IgD-negative memory B cell (primary cell): Measurements from ENCODE around the gene CTNNA2. TPM values are rescaled to one million over a fixed set of nuclear protein-coding genes. Genes with fewer than 3 reads are reported as not detected.

ENCODE experiments used
- H3K27ac Mint-ChIP-seq, 3 donors: one replicate each; pipeline ENCODE4 v1.8.0; 2020 to 2022; ENCODE audit warnings: mild to moderate bottlenecking in 3 of 3, mixed read lengths in 3 of 3, moderate library complexity in 1 of 3
- H3K27me3 Mint-ChIP-seq: one replicate; pipeline ENCODE4 v1.8.0; 2021; ENCODE audit warnings: mixed read lengths
- H3K36me3 Mint-ChIP-seq: one replicate; pipeline ENCODE4 v1.8.0; 2020; ENCODE audit warnings: mild to moderate bottlenecking, mixed read lengths
- H3K4me1 Mint-ChIP-seq, 3 donors: one replicate each; pipeline ENCODE4 v1.8.0; 2020 to 2022; ENCODE audit warnings: mixed read lengths in 3 of 3, mild to moderate bottlenecking in 1 of 3
- H3K4me3 Mint-ChIP-seq, 4 donors: one replicate each; pipeline ENCODE4 v1.8.0; 2020 to 2022; ENCODE audit warnings: mild to moderate bottlenecking in 4 of 4, mixed read lengths in 4 of 4, moderate library complexity in 3 of 4
- H3K9me3 Mint-ChIP-seq, 3 donors: one replicate each; pipeline ENCODE4 v1.8.0; 2020 to 2021; ENCODE audit warnings: mixed read lengths in 3 of 3, mild to moderate bottlenecking in 1 of 3
- polyA plus RNA-seq: library from polyadenylated mRNA; unstranded; fragments of 300-500 nt; fragmentation: Illumina TruSeq; gene quantifications from one replicate; pipeline ENCODE4 v1.2.3, GENCODE V29; 2021

CTNNA2 gene
- polyA plus RNA-seq, 1 donor from 2014 or later: not detected

DNA sequence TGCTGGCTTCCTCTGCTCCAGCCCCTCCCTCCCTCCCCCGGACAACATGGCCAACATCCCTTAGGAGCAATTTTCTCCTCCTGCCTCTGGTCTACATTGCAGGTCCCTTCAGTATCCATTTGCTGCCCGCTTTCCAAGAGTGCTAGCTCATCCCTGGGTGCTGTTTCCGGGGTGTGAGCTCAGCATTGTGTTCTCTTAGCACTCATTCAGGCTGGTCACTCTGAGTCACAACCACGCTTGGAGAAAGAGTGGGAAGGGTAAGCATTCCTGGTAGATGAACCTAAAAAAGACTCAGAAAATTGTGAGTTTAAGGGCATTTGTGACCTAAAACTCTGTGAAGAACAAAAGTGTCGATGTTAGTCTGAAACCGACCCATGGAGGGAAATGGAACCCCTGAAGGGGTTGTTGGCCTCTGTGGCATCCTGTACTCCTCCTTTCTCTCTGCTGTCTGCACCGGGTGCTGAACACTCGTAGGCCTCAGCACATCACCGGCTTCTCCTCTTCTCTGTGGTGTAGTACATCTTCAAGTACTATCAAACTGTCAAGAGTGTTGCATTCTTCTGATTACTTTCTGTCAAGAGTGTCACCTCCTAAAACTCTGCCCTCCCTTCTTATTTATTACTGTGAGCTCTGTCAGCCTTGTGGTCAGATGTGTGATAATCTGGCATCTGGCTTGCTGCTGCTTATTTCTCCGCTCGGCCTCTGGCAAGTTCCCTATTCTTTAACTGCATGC, 73.0 kb downstream of the CTNNA2 start:
- no peaks in the 10 kb centered on the region for H3K4me1 Mint-ChIP-seq
- H3K4me3 Mint-ChIP-seq: no peak overlapping the region
- no peak overlapping the region for H3K27ac Mint-ChIP-seq
- peaks cover 0 to 11% (median 2%) of the 10 kb centered on the region in 3 donors for H3K9me3 Mint-ChIP-seq
- no peaks in the 10 kb centered on the region for H3K36me3 Mint-ChIP-seq
- no peaks in the 10 kb centered on the region for H3K27me3 Mint-ChIP-seq

DNA sequence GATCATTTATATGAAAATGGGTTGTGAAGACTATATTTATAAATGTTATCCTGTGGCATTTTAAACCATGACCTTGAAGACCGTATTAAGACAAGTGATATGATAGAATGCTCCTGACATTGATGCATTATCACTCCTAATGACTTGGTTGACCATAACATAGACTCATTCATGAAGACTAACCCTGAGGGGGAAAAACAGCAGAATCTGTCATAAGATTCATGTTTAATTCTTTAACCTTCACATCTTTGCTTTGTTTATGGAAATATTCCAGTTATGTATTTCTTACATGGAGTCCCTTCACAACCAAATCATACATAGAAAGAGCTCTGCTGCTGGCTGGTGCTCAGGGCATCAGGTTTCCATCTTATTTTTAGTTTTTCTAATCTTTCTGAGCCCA, 78.4 kb downstream of the CTNNA2 start:
- Mint-ChIP-seq H3K9me3 (peaks cover 1 to 8% (median 2%) of the 10 kb centered on the region in 3 donors), H3K27me3 (no peaks in the 10 kb centered on the region), H3K4me1 (no peaks in the 10 kb centered on the region), H3K4me3 (no peak overlapping the region), H3K36me3 (no peaks in the 10 kb centered on the region), H3K27ac (no peak overlapping the region)

DNA sequence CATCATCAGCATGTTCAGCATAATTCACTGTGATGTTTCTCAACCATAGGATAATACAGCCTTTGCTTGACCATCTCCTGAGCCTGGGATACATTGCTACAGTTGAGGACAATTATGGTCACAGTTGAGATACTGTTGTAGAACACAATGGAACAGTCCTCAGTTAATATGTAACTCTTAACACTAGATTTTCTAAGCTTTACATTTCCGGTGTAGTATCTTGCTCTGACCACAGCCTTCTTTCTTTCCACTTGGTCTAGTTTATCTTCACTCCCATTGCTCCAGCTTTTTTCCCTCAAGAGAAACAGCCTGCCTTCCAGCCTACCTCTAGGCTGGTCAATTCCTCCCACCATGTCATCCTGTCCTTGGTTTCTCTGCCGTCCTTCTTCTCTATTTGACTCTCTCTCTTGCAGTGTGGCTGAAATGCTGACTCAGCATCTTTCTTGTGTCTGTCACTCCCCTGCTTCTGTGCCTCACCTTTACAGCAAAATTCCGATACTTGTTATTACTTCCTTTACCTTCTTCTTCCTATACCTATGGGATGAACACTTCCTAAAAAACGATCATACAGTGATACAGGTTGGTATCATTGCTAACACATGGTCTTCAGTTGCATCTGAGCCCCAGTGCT, 80.5 kb downstream of the CTNNA2 start:
- Mint-ChIP-seq H3K4me1 (no peaks in the 10 kb centered on the region), H3K9me3 (peaks cover 1 to 5% (median 2%) of the 10 kb centered on the region in 3 donors), H3K36me3 (no peaks in the 10 kb centered on the region), H3K4me3 (no peak overlapping the region), H3K27ac (no peak overlapping the region), H3K27me3 (no peaks in the 10 kb centered on the region)

DNA sequence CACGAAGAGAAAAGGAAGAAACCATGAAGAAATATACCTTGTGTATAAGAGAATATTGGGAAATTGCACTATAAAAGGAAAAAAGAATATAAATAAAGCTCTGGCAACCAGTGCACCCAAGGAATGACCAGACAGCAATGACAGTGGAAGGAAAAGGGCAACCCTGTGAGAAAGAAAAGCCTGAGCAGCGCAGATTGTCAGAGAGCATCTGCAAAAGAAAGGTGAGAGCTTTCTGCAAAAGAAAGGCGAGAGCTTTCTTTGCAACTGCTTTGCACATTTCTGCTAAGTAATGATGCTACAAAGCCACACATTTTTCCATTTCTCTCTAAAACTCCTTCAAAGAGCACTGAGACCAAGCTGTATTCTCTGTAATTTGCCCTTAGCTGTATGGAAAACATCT, 83.6 kb downstream of the CTNNA2 start:
- H3K27me3 Mint-ChIP-seq: no peaks in the 10 kb centered on the region
- no peaks in the 10 kb centered on the region for H3K36me3 Mint-ChIP-seq
- H3K4me1 Mint-ChIP-seq: no peaks in the 10 kb centered on the region
- peaks cover 0 to 1% (median 0%) of the 10 kb centered on the region in 3 donors for H3K9me3 Mint-ChIP-seq
- H3K4me3 Mint-ChIP-seq: no peak overlapping the region
- no peak overlapping the region for H3K27ac Mint-ChIP-seq

DNA sequence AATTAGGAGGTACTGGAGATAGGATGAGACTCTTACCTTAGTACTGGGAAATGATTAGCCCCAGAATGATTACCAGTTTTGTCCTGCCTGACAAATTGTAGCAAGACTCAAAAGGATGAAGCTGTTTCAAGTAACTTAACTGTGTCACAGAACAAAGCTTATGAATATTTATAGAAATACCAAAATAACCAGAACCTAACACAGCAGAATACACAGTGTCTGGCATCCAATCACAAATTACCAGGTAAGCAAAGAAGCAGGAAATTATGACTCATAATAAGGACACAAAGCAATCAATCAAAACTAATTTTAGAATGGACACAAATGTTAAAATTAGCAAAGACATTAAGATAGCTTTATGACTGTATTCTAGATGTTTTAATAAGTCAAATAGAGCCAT, 91.9 kb downstream of the CTNNA2 start:
- no peaks in the 10 kb centered on the region for H3K27me3 Mint-ChIP-seq
- no peaks in the 10 kb centered on the region for H3K4me1 Mint-ChIP-seq
- H3K27ac Mint-ChIP-seq: no peak overlapping the region
- H3K36me3 Mint-ChIP-seq: no peaks in the 10 kb centered on the region
- no peak overlapping the region for H3K4me3 Mint-ChIP-seq
- peaks cover 0 to 7% (median 2%) of the 10 kb centered on the region in 3 donors for H3K9me3 Mint-ChIP-seq

DNA sequence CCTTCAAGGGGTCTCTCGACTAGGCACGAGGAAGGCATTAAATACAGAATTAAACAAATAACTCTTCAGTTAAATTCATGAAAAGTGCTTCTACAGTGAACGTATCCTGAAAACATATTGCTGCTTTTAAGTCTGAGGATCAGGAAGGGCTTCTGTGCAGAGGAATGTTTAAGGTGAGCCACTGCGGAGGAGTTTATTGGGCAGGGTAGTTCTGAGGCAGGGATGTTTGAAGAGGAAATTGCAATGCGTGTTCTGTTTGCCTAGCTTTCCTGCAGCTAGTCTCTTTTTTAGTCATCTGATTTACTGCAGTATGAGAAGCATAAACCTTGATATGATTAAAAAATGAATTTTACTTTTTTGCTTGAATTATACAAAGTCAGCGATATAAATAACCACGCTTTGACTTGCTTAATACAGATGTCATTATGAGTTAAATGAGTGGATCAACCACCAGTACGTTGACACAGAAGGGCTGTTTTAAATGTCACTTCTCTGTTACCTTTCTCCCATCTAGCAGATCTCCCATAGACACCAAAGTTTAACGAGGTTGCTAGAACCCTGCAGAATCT, 98.7 kb downstream of the CTNNA2 start:
- no peaks in the 10 kb centered on the region for H3K4me1 Mint-ChIP-seq
- H3K27me3 Mint-ChIP-seq: no peaks in the 10 kb centered on the region
- H3K27ac Mint-ChIP-seq: no peak overlapping the region
- H3K9me3 Mint-ChIP-seq: peaks cover 0 to 24% (median 2%) of the 10 kb centered on the region in 3 donors
- H3K36me3 Mint-ChIP-seq: no peaks in the 10 kb centered on the region
- no peak overlapping the region for H3K4me3 Mint-ChIP-seq

DNA sequence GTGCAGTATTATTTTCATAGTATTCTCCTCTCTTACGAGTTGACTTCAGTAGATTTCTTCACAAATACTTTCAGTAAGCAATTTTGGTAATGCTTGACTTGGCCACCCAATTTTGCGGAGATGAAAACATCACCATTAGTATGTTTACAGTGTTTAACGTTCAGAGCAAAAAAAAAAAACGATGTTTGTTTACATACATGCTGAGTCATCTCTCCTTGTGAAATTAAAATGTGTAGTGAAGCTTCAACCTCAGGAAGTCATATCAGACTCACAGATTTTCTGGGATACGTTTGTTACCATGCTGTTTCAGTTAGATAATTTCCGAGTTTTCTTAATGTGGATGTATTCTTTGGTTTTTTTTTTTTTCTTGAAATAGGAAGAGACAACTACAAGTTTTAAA, 100.1 kb downstream of the CTNNA2 start:
- Mint-ChIP-seq H3K4me1 (no peaks in the 10 kb centered on the region), H3K4me3 (no peak overlapping the region), H3K27me3 (no peaks in the 10 kb centered on the region), H3K9me3 (peaks cover 0 to 28% (median 2%) of the 10 kb centered on the region in 3 donors), H3K36me3 (no peaks in the 10 kb centered on the region), H3K27ac (no peak overlapping the region)

DNA sequence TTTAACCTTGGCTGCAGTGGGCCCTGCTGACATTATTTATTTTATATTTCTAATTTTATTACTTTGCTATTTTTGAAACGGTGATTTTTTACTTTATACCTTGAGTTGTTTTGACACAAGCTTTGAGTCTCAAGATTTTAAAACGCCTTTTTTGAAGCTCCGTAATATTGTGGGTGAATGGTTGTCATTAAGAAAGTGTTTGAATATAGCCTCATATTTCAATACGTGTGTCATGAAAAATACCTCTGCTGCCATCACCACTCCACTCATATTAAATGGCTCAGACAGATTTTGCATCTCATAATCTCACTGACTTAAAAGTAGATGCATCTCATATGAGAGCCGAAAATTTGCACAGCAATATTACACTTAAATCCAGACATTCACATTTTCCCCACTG, 106.6 kb downstream of the CTNNA2 start:
- Mint-ChIP-seq H3K4me1 (no peaks in the 10 kb centered on the region), H3K27me3 (no peaks in the 10 kb centered on the region), H3K36me3 (no peaks in the 10 kb centered on the region), H3K9me3 (peaks cover 0 to 18% (median 0%) of the 10 kb centered on the region in 3 donors), H3K27ac (no peak overlapping the region), H3K4me3 (no peak overlapping the region)

DNA sequence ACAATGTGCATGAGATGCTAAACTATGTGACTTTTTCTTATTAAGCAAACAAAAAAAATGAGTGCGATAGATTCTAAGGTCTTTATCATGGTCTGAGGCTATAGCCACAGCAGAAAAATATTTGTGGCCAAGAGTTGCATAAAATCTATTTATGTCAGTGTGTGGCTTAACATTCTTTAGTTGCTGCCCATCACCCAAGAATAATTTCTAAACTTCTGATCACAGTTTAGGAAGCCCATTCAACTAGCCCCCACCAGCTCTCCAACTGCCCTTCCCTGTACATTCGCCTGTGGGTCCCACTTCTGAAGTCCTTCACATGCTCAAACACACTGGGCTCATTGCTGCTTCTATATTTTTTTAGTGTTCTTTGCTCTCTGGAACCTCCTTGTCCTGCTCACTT, 107.1 kb downstream of the CTNNA2 start:
- no peaks in the 10 kb centered on the region for H3K27me3 Mint-ChIP-seq
- H3K27ac Mint-ChIP-seq: no peak overlapping the region
- H3K36me3 Mint-ChIP-seq: no peaks in the 10 kb centered on the region
- H3K4me3 Mint-ChIP-seq: no peak overlapping the region
- H3K4me1 Mint-ChIP-seq: no peaks in the 10 kb centered on the region
- peaks cover 0 to 18% (median 0%) of the 10 kb centered on the region in 3 donors for H3K9me3 Mint-ChIP-seq

DNA sequence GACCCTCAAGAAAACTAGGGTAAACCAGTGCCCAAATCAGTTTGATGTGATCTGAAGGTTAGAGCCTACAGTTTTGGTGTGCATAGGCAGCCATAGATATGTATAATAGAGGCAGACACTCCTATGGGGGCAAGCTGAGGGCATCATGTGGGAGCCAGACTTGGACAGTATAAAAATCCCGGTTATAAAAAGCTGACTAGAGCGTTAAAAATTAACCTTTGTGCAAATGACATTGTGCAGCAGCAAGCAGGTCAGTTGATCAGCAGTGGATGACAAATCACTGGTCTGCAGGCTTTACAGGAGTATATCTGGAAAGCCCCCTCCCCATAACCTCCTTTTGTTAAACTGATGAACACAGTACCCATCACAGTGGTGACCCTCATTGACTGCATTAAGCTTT, 107.8 kb downstream of the CTNNA2 start:
- Mint-ChIP-seq H3K4me1 (no peaks in the 10 kb centered on the region), H3K9me3 (peaks cover 0 to 15% (median 0%) of the 10 kb centered on the region in 3 donors), H3K27me3 (no peaks in the 10 kb centered on the region), H3K27ac (no peak overlapping the region), H3K36me3 (no peaks in the 10 kb centered on the region), H3K4me3 (no peak overlapping the region)

DNA sequence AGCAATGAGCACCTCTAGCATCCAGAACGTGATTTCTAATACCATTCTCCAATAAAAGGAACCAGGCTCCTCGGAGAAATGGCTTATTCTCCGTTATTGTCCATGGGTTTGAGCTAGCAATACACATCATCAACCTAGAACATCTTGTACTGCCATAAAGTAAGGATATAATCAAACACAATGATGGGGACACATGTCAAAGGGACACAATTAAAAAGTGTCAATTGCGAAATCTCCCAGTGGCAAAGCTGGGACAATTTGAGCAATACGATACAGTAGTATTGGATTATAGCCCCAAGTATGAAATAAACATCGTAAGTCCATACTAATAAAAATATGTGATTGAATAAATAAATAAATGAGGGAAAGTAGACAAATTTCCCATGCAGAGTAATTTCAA, 108.4 kb downstream of the CTNNA2 start:
- H3K4me3 Mint-ChIP-seq: no peak overlapping the region
- H3K27me3 Mint-ChIP-seq: no peaks in the 10 kb centered on the region
- H3K27ac Mint-ChIP-seq: no peak overlapping the region
- peaks cover 0 to 14% (median 0%) of the 10 kb centered on the region in 3 donors for H3K9me3 Mint-ChIP-seq
- no peaks in the 10 kb centered on the region for H3K4me1 Mint-ChIP-seq
- no peaks in the 10 kb centered on the region for H3K36me3 Mint-ChIP-seq

DNA sequence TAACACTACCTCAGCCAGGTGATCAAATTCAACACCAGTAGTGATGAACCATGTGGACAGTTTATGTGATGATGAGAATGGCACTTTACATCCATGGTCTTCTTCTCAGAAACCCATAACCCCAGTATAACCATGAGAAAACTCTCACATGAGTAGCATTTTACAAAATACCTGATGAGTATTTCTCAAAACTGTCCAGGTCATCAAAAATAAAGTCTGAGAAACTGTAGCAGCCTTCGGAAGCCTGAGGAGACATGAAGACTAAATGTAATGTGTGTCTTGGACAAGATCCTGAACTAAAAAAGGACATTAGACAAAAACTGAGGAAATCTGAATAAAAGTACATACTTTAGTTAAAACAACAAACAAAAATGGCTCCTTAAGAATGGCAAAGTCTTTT, 108.9 kb downstream of the CTNNA2 start:
- H3K27me3 Mint-ChIP-seq: no peaks in the 10 kb centered on the region
- H3K9me3 Mint-ChIP-seq: peaks cover 2 to 17% (median 3%) of the 10 kb centered on the region in 3 donors
- no peak overlapping the region for H3K4me3 Mint-ChIP-seq
- H3K4me1 Mint-ChIP-seq: no peaks in the 10 kb centered on the region
- no peak overlapping the region for H3K27ac Mint-ChIP-seq
- H3K36me3 Mint-ChIP-seq: no peaks in the 10 kb centered on the region

DNA sequence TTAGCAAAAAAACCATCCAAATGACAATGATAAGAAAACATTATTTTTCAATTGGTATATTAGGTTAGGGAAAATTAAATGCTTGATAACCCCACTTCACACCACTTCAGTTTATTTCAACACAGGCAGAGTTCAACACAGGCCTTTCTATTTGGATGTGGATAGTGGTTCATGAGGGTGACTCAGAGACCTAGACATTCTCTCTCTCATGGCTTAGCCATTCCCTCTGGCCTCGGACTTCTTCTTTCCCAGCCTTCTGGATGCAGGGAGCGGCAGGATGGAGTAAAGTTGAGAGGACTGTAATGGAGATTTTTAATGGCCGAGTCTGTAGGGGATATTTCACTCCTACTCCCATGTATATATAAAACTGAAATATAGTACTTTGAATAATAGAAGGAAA, 109.7 kb downstream of the CTNNA2 start:
- Mint-ChIP-seq H3K27me3 (no peaks in the 10 kb centered on the region), H3K9me3 (peaks cover 2 to 13% (median 3%) of the 10 kb centered on the region in 3 donors), H3K4me3 (no peak overlapping the region), H3K27ac (no peak overlapping the region), H3K4me1 (no peaks in the 10 kb centered on the region), H3K36me3 (no peaks in the 10 kb centered on the region)

DNA sequence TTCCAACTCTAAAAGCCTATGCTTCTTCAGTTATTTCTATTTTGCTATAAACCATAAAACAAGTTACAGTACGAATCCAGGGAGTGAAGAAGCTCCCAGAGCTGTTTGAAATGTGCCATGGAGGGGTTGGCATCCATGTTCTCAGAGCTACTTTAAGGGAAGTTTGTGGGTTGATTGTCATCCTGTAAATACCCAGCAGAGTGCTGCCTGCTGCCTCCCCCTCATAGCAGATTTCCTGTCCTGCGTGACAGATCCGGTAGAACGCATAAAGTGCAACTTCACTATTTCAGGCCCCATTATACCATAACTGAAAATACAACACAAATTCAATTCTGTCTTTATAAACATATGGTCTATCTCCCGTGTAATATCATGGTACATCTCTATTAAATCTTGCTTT, 114.4 kb downstream of the CTNNA2 start:
- Mint-ChIP-seq H3K4me3 (no peak overlapping the region), H3K36me3 (no peaks in the 10 kb centered on the region), H3K9me3 (peaks cover 3 to 8% (median 3%) of the 10 kb centered on the region in 3 donors), H3K27me3 (no peaks in the 10 kb centered on the region), H3K27ac (no peak overlapping the region), H3K4me1 (no peaks in the 10 kb centered on the region)

DNA sequence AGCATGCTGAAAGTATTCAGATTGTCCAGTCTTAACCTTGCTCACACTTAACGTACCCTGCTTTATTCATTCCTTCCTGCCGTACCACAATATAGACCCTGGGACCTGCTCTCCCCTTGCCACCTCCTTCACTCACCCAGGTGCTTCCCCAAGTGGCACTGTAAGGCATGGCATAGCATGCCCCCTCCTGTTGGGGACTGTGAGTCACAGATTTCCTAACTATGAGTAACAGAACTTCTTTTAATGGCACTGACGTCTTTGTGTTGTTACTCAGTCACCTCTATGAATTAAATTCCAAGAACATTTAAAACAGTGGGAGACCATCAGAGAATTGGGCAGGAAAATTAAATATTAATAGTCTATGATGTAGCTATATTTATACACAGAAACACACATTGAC, 117.2 kb downstream of the CTNNA2 start:
- Mint-ChIP-seq H3K27me3 (no peaks in the 10 kb centered on the region), H3K27ac (no peak overlapping the region), H3K4me1 (no peaks in the 10 kb centered on the region), H3K4me3 (no peak overlapping the region), H3K36me3 (no peaks in the 10 kb centered on the region), H3K9me3 (peaks cover 3 to 12% (median 3%) of the 10 kb centered on the region in 3 donors)
